GM12873 (cell line): ENCODE results near the gene SEMA5B.
A peak's percentile ranks its signal among the peaks of the same experiment; 100 is the strongest.

Experiments
- CTCF ChIP-seq: IDR thresholded peaks from 2 replicates; pipeline ENCODE4 v1.5.1; 2012; ENCODE audit warnings: low read depth, mild to moderate bottlenecking, moderate library complexity, low read length, control low read depth; ENCODE audit not compliant: insufficient read depth; ENCODE audit errors: missing control alignments

SEMA5B gene

GRCh38 chr3:122942937-122943827 lies 84.4 kb downstream of the SEMA5B start:
- TF ChIP-seq CTCF: peak; percentile 93

- no peak for TF ChIP-seq CTCF
Measured at GRCh38 chr3:122942239-122942638, 85.3 kb downstream of the SEMA5B start.

GRCh38 chr3:122941228-122942206 lies 86.0 kb downstream of the SEMA5B start:
- TF ChIP-seq CTCF: peak; percentile 40

GRCh38 chr3:122940628-122941086 lies 86.9 kb downstream of the SEMA5B start:
- no peak for TF ChIP-seq CTCF

GRCh38 chr3:122938783-122939425 lies 88.7 kb downstream of the SEMA5B start:
- TF ChIP-seq CTCF: no peak

GRCh38 chr3:122937745-122938144 lies 89.8 kb downstream of the SEMA5B start:
- TF ChIP-seq CTCF: no peak

- no peak for TF ChIP-seq CTCF
Measured at GRCh38 chr3:122936986-122937385, 90.6 kb downstream of the SEMA5B start.
